Stromal cell of bone marrow (primary cell): Measurements from ENCODE around the gene PLAAT1.

Experiments
- DNase-seq: peaks from one replicate; pipeline ENCODE4 v3.0.0-alpha.2; 2012; ENCODE audit warnings: low read depth

Gene PLAAT1

DNA sequence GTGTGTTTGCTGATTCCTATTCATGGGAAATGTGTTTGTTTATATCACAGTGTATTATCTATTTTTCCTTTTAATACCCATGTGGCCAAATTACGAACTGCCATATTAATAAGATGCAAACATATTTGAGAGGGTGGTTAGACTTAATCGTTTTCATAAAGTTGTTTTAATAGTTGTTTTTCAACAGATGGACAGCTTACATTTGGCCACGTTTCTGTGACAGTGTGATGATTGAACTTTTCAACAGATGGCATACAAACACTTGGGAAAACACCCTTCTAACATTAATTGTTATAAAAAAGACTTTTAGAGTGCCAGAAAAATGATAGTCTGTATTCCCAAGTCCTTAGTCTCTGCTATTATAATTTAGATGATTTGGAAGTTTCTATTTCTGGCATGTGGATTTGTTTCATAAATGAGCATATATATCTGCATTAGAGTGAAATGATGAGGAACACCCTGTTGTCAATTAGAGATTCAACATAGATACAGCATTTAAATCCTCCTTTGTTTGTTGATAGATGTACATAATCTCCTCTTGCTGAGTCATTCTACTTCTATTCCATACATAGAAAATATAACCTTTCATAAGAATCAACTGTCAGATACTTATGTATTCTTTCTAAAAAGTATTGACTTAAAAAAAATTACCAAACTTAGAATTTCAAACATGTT, 13.1 kb downstream of the PLAAT1 start:
- DNase-seq: no peak

DNA sequence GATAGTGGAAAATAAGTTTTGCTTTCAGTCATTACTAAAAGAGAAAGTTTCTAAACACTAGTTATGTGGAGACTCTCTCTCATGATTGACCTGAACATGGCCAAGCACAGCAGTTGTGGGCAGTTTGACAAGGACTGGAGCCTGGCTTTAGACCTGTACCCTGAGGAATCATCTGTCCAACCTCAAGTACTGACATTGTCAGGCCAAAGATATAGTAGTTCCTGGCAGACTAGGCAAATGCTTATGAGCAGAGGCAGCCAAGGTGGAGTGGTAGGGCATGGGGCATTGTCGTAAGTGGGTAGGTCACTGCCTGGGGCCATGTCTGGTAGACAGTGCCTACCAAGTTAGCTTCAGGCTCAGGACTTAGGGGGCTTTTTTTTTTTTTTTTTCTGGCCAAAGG, 20.9 kb downstream of the PLAAT1 start:
- DNase-seq: no peak

DNA sequence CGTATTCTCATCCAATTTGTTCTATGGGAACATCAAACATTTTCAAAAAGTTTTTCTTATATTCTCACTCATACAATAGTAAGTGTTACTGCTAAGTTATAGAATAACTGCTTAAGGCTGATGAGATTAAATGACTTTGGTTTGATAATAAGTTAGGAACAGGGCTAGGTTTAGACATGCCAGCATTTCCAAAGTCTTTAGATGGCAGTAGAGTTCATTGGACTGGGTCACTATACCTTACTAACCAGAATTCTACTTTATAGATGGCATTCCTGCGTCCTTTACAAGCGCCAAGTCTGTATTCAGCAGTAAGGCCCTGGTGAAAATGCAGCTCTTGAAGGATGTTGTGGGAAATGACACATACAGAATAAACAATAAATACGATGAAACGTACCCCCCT, 21.7 kb downstream of the PLAAT1 start:
- DNase-seq: no peak

DNA sequence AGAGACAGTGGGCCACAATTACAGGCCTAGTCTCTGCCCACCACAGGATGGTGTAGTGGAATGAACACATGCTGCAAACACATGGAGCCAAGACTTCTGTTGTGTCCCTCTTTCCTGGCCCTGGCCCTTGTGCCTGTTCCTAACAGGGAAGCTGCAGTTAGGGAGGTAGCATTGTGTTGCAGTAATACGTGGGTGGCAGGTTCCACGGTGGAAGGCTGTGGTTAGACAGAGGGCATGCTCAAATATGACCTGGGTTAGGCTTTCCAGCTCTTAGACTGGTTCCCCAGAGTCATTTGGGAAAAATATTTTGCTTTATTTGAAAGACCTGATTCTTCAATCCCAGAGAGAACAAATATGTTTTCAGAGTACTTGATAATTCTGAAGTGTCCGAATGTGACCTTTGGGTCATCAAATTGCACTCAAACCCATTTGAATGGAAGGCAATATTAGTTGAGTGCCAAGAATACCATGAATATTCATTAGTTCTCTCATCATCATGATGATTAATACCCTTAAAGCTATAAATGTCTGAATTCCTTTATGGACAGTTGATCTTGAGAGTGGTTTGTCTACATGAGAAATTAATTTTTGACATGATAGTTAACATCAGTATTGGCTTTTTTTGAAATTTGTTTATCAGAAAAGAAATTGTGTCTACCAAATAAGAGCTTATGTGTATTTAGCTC, 28.5 kb downstream of the PLAAT1 start:
- no peak for DNase-seq

DNA sequence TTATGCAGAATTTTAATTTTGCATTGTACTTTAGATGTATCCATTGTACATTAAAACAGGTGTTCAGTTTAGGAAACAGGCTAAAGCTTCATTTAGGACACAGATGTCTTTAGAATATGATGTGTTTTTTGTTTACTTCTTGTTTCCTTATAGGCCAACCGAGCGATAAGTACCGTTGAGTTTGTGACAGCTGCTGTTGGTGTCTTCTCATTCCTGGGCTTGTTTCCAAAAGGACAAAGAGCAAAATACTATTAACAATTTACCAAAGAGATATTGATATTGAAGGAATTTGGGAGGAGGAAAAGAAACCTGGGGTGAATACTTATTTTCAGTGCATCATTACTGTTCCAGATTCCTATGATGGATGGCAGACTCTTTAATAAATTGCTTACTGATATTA, 29.4 kb downstream of the PLAAT1 start:
- no peak for DNase-seq

DNA sequence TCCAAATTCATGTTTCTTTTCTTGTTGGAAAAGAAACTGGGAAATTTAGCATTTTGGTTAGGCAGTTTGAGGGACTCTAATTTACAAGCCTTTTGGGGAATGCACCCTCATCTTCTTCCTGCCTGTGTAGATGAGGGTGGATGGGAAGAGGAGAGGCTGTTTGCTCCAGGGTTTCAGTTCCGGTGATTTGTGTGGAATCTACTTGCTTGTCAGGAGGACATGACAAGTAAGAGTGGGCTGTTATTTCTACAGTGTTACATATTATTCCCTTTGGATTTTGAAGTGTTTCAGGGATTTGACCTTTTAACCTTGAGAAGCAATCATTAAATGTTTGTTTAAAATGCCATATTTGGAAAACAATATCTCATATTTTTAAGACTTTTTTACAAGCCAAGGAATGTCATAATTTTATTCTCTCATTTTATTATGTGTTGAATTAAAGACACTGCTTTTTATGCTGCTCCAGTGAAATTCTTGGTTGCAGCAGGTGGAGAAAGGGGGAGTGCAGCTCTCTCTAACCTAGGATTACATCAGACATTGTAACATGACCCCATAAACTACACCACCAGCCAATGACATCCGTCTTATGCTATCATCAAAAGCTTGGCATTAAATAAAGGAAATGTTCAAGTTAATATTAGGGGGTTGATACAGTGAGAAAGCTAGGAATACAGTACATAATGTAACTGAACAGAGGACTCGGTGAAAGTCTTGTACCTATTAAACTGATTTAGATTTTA, 30.2 kb downstream of the PLAAT1 start:
- DNase-seq: no peak

DNA sequence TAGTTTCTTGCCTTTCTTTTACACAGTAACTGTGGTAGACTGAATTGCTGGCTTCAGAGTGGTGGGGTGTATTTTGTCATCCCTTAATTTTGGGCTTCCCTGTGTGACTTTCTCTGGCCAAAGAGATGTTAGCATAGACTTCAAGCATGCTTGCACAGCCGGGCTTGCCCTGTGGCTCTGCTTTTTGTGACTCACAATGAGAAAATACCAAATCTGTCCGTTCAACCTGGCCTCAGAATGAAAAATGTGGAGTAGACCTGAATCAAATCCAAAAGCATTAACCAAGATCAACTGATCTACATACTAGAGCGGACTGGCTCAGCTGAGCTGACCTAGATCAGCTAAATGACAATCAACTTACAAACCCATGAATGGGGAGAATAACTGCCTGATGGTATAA, 51.4 kb downstream of the PLAAT1 start:
- no peak for DNase-seq

DNA sequence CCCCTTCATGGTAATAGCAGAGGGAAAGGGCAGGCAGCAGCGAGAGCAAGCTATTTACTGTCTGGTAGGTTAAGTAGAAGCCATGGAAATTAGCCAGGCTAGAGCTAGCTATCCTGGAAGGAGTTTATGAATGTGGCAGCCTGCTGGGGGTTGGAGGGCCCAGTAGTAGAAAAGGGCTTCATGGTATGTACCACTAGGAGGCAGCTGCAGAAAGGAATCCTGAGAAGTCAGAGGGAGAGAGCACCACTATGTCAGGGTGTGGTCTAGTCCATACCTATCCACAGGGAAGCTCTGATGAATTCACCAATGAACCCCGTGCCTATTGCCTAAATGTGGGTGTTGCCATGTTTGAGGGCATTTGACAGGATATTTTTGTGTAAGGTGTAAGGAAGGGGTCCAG, 55.0 kb downstream of the PLAAT1 start:
- no peak for DNase-seq

DNA sequence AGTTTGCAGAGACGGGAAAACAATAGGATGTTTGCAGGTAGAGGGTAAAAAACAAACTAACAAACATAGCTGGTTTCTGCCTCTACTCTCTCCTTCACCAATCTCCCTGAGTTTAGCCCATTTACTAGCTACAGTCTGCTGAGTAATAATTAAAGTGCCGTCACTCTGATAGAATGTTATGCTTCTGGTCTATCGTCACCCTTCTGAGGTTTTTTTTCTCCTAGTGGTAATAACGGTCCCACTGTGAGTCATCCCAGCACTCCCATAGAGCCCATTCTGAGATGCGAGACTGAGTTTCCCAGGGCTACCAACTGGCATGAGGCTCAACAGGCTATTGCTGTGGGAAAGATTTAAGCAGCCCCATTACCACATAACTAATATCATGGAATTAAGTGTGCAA, 56.4 kb downstream of the PLAAT1 start:
- no peak for DNase-seq

DNA sequence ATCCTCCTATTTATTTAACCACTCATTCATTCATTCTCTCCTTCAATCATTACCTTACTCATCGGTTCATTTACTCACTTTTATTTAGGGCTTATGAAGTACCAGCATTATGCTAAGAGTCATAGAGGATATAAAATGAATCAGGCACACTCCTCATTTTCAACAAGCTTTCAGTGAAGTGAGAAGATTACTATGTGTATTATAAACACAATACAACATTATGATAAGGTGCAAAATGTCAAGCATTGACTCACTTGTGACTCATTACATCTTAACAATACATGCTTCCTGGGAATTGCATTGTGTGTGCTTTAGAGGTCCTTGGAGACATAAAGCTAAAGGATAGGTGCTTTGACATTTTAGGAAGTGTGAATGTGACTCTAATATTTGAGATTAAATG, 60.4 kb downstream of the PLAAT1 start:
- no peak for DNase-seq

DNA sequence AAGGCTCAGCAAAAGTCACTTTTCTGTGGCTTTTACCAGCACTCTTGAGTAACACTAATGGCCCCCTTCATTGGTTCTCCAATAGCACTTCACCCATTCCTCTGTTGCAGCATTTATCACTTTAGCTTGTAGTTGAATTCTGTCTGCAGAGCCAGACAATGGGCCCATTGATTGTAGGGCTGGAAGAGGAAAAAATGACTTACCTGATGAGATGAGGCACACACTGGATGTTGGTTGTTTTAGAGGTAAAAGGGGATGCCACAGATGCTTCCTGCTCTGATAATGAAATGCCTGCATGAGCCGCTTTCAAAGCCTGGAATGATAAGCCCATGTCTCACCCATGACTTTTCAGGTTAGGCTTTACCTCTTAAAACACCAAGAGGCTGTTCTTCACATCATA, 64.3 kb downstream of the PLAAT1 start:
- DNase-seq: no peak

DNA sequence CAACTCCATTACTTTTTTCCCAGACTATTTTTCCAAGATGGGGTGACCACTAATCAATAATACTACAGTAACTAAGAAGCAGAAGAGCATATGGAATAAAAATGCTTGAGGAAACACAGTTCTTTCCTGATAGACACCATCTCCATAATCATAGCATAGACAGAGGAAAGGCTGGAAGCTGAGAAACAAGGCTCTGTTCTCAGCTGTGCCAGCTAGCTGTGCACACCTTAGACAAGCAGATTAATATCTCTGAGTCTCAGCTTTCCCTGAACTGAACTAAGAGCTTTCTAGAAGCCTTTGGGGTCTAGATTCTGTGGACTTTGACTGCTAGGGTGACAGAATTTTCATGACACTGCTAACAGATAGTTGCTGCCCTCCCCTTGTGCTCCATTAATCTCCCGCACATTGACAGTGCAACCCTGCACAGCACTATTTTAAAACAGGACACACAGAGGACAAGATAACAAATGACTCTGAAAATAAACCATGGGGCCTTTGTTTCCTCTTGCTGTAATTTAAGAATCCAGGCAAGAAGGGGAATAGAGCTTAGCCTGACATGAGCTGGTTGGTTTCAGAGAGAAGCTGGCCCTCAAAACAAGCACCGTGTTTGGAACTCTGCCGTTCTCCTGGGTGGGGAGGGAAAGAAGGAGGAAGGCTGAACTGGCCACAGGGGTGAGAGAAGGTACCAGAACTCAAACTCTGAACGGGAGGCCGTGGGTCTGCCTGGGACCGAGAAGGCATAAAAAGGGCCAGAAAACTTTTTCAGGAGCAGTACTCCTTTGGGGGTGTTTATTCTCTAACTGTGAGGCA, 70.1 kb downstream of the PLAAT1 start:
- DNase-seq: no peak

DNA sequence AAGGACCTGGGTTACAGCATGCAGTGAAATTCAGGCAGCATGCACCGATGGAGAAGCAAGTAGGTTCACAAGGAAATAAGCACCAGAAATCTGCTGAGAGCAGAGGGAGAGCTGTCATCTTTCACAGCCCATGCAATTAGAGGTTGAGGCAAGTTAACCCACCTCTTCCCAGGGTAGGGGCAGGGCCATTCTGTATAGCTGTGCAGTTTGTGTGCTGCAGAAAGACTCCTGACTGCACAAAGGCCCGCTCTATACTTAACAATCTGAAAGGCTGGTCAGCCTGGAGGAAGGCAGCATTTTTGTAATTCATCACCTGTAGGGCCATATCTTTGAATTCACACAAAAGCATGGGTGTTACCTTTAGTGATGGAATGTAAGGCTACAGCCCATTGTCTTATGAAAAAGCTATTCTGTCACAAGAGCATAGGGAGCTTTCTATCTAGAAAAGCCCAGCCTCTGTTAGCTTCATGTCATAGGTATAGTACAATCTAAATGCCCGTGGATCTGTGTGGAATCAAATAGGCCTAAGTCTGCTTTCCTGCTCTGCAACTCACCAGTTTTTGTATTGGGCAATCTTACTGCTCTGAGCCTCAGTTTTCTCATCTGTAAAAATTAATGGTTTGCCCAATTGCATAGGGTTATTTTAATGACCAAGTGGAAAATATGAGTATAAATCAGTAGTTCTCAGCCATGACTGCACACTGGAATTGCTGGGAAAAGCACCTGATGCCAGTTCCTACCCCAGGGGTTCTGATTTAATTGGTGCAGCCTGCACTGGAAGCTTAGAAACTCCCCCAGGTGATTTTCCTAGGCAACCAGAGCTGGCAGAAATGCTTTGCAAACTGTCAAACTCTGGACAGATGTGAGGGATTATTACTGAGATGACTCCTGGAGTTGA, 72.3 kb downstream of the PLAAT1 start:
- DNase-seq: no peak

DNA sequence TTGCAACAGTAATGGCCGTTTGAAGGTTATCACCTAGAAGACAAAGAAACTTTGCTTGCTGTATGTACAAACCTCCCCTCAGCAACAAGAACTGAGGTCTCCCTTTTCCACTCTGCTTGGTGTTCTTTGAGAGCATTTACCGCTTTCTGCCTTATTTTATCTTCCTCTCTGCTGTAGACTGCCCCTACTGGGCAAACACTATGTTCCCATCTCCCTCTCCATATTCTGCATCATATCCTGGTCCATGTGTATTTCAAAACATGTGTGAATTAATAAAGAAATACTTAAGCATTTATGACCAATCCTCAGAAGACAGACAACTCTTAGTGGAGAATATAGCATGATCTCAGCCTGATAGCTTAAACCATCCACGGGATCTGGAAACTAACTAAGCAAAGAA, 73.1 kb downstream of the PLAAT1 start:
- no peak for DNase-seq

DNA sequence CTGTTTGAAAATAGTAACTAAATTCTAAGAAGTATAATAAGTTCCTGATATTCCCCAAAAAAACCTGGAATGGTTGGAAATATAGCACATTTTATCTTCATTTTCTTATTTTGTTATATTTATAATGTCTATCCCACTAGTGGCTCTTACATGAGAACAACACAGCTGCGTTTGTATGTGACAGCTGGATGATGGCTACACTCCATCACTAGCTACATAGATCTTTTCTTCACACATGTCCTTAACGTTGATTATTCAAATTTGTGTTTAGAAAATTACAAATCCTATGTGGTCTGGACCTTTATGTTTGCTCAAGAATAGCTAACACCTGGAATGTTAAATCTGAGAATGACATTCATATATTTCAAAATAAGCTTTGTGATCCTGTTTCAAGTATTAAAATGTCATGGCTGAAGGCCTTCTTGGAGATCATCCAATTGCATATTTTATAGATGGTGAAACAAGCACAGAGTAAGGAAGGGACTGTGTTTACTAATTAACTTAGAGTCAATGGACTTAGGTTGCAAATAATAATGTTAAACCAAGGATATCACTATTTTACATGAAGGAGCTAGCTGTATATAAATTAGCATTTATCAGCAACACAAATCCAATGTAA, 76.8 kb downstream of the PLAAT1 start:
- DNase-seq: no peak
